Cerebellar nuclear complex (tissue), 1 donor: ENCODE measurements around the gene CADM4.
"Not testable (repeated sequence)": the region's sequence is repeated elsewhere in the genome, so short reads cannot be mapped to it uniquely, and the experiment has no call there.

Experiments
- DNase-seq, 2 experiments: peaks; one replicate each; lab custom pipeline; 2025; lab: John Stamatoyannopoulos, UW

CADM4 gene, protein sequence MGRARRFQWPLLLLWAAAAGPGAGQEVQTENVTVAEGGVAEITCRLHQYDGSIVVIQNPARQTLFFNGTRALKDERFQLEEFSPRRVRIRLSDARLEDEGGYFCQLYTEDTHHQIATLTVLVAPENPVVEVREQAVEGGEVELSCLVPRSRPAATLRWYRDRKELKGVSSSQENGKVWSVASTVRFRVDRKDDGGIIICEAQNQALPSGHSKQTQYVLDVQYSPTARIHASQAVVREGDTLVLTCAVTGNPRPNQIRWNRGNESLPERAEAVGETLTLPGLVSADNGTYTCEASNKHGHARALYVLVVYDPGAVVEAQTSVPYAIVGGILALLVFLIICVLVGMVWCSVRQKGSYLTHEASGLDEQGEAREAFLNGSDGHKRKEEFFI

DNA sequence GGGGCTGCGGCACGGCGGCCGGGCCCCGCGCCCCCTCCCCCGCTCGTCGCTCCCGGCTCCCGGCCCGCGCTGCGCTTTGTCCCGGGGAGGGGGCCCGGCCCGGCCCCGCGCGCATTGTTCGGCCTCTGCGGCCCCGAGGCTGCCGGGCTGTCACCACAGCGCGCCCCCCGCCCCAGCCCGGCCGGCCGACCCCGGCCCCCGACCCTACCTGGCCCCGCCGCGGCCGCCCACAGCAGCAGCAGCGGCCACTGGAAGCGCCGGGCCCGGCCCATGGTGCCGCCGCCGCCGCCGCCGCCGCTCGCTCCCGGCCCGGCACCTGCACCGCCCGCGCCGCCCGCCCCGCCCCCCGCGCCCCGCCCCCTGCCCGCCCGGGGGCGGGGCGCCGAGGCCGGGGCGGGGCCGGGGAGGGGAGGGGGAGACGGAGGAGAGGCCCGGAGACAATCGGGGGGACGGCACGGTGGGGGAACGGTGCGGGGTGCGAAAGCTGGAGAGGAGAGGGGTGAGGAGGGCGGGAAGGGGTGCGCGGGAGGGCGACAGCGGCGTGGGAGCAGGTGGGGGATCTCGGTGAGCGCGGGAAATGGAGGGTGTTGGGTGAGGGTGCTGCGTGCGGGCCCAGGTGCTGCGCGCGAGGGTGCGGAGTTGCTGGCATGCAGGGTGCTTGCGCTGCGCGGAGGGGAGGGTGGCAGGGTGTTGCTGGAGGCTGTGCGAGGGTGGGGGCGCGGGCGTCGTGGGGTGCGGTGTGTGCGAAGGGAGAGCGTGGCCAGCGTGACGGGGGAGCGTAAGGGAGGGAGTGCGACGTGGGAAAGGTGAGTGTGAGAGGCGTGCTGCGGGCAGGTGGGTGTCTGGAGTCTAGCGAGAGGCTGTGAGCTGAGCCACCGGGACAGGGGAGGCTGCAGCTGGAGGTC, at the start of gene CADM4:
Gene CADM4, minus strand, starts transcription at position 332 of the 905 bp plus-strand sequence. Its CDS starts 60 bp downstream, at position 272.
- no peak for DNase-seq

DNA sequence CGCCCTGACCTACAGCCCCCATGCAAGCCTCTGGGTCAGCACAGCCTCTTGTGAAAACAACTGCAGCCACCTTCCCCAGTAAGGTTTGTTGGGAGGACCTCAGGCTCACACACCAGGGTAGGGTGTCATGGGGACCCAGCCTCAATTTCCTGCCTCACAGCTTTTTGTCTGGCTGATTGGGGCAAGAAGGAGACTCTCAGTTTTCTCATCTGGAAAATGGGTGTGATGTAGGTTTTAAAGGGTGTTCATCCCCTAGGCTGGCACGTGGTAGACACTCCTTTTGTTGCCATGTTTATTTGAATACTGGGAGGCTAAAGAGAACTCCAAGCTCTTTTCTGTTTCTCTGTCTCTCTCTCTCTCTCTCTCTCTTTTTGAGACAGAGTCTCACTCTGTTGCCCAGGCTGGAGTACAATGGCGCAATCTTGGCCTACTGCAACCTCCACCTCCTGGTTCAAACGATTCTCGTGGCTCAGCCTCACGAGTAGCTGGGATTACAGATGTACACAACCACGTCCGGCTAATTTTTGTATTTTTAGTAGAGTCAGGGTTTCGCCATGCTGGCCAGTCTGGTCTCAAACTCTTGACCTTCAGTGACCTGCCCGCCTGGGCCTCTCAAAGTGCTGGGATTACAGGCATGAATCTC, 48.5 kb upstream of the CADM4 start:
- no peak for DNase-seq

DNA sequence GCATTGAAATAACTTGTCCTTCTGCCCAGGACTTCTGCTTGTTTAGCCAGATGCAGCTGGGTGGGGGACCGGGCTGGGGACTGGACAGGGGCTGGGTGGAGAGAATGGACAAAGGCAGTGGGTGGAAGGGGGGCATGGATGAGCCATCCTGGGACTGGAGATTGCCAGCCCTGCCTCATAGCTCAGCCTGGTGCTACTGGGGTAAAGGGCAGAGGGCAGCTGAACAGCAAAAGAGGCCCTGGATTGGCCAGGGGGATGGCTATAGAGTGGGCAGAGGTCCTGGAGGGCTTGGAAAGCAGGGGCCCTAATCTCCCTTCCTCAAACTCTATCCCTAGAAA, 48.0 kb upstream of the CADM4 start:
- no peak for DNase-seq

DNA sequence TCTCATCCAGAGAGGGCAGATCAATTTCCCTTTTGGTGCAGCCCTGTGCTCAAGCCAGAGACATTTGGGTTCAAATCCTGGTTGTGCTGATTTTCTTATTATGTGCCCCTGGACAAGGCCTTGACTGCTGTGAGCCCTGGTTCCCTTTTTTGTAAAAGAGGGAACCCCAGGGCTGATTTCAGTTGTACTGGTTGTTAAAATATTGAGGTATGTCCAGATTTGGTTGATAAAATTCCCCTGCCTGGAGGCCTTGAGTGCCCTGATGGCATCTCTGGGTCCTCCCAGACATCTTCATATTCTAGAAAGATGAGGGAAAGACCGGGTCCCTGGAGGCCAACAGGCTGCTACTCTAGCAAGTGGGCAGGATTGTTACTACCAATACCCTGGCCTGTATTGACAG, 44.7 kb upstream of the CADM4 start:
- DNase-seq, result no peak

DNA sequence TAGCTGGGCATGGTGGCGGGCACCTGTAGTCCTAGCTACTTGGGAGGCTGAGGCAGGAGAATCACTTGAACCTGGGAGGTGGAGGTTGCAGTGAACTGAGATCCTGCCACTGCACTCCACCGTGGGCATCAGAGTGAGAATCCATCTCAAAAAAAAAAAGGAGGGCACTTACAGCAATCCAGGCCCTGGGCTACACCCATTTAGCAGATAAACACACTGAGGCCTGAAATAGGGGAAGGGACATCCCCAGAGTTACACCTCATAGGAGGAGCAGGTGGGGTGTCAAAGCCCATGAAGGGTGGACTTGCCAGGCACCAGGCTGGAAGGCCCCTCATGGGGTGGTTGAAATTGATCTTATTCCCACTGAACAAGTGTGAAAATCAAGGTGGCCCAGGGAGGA, 44.3 kb upstream of the CADM4 start:
- DNase-seq, result no peak

DNA sequence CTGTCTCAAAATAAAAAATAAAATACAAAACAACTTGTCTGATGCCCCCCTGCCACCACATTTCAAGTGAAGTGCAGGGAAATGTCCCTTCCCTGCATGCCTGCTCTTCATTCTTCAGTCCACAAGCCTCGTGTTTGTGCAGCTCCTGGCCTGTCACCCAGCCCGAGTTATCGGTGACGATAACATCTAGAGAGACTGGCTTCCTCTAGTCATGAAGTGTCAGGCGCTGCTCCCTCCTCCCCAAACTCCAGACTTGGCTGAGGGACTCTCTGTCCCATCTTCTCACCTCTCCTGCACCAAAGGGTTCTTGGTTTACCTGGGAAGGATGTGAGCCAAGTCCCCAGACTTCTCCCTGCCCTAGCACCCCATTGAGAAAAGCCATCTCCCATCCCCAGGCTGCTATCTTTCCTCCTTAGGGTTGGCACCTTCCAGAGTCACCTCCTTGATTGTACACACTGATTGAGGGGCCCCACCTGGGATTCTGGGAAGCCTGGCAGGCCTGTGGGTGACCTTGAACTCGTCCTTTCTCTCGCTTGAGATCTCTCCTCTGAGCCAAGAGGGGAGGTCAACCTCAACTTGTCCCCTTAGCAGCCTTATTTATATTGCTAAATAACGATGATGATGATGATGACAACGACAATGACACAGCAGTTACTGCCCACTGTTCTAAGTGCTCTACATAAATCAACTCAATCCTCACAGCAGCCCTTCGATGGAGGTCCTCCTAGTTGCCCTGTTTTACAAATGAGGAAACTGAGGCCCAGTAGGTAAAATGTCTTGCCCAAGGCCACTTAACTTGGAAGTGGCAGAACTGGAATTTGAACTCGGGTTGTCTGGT, 43.4 kb upstream of the CADM4 start:
- DNase-seq, result no peak

DNA sequence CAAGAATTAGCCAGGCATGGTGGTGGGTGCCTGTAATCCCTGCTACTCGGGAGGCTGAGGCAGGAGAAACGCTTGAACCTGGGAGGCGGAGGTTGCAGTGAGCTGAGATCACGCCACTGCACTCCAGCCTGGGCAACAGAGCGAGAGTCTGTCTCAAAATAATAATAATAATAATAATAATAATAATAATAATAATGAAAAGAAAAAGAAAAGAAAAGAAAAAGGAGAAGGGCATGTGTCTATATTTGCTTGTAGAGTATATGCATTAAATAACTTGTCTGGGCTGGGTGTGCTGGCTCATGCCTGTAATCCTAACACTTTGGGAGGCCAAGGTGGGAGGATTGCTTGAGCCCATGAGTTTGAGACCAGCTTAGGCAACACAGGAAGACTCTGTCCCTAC, 42.6 kb upstream of the CADM4 start:
- not testable (repeated sequence) for DNase-seq

DNA sequence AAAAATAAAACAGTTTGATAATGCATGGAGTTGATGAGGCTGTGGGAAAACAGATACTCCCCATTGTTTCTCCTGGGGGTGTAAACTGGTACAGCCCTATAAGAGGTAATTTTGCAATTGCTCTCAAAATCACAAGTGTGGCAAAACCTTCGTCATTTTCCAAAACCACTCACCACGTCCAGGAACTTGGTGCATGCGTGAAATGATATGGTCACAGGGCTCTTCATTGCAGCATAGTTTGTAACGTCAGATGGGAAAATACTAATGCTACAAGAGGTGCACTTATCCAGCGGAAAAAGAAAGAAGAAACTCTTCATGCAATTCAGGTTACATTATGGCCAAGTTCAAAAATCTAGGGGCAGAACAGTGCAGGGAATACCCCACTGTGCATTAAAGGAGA, 42.2 kb upstream of the CADM4 start:
- no peak for DNase-seq

DNA sequence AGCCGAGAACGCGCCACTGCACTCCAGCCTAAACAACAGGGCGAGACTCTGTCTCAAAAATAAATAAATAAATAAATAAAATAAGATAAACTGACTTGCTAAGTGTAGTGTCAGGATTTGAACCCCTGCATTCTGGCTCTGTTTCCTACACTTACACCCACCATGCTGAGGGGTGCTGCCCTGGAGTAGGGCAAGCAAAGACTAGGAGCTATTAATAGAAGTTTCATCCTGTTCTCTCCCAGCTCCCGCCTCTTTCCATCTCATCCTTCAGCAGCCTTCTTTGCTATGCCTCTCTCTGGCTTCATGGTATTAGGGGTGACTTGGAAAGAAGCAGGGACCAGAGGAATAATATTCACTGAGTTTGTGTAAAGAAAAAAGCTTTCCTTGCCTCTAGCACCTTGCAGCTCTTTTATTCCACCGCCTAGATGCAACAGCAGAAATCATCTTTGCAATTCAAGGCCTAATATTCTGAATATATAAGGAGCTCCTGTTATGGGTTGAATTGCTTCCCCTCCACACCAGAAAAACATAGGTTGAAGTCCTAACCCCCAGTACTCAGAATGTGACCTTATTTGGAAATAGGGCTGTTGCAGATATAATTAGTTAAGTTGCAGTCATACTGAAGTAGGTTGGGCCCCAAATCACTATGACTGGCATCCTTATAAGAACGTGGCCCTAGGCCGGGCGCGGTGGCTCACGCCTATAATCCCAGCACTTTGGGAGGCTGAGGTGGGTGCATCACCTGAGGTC, 39.0 kb upstream of the CADM4 start:
- no peak for DNase-seq

DNA sequence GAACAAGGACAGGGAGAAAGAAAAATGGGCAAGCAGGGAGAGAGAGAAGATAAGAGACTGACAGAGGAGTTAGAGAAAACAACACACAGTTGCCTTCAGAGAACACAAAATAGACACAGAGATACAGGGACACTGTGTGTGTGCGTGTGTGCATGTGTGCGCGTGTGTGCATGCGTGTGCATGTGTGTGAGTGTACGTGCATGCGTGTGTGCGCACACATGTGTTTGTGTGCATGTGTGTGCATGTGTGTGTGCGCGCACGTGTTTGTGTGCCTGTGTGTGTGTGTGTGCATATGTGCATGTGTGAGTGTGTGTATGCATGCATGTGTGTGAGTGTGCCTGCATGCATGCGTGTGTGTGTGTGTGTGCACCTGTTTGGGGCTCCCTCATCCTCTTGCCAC, 36.3 kb upstream of the CADM4 start:
- DNase-seq, result no peak

DNA sequence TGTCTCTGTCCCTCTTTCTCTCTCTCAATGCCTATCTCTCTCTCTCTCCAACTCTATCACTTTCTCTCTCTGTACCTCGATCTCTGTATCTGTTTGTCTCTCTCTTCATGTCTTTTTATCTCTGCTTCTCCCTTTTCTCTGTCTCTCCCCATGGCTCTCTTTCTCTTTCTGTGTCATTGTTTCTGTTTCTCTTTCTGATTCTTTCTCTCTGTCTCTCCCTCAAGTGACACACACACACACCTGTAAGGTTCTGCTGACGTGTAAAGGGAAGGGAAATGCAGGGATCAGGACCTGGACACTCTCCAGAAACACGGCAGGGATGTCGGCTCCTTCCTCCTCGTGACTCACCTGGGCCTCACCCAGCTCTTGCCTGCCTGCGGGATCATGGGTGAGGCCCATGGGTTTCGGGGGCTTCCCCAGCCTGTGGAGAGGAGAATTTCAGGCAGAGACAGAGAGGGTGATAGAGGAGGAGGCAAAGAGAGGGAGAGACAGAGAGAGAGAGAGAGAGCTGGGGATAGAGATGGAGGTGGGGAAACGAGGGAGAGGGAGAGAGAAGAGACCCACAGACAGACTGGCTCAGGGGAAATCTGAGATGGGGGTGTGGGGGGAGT, 35.7 kb upstream of the CADM4 start:
- no peak for DNase-seq

DNA sequence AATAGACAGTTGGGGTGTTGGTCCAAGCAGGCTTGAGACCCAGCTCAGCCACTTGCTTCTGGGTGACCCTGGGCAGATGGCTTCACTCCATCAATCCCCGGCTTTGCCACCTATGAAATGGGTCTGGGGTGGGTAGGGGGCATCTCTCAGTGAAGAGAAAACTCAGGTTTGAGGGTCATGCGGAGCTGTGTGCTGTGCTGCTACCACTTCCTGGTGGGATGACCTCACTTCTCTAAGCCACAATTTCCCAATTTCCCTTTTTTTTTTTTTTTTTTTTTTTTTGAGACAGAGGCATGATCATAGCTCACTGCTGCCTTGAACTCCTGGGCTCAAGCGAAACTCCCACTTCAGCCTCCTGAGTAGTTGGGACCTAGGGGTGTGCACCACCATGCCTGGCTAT, 34.9 kb upstream of the CADM4 start:
- DNase-seq, result no peak

DNA sequence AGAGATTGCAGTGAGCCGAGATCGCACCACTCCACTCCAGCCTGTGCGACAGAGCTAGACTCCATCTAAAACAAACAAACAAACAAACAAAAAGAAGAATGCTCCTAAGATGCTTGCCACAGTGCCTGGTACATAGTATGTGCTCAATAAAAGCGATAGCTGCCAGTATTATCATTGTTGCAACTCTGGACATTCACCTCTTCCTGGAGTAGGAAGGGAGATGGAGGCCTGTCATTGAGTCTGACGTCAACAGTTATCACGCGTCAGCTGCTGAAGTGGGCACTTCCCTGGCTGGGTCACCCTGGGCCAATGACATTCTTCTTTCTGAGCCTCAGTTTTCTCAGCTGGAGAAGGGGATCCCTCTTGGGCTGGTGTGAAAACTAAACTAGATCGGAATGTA, 34.5 kb upstream of the CADM4 start:
- no peak for DNase-seq

DNA sequence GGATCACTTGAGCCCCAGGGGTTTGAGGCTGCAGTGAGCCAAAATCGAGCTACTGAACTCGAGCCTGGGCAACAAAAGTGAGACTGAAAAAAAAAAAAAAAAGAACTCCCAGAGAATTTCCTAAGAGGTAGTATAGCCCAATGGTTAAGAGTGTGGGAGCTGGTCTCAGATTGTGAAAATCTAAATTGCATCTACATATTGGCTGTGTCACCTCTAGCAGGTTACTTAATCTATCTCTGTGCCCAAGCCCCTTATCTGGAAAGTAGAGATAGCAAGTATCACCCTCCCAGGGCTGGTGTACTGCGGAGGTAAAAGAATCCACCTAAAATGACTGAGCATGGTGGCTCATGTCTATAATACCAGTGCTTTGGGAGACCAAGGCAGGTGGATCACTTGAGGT, 34.0 kb upstream of the CADM4 start:
- DNase-seq, result no peak

DNA sequence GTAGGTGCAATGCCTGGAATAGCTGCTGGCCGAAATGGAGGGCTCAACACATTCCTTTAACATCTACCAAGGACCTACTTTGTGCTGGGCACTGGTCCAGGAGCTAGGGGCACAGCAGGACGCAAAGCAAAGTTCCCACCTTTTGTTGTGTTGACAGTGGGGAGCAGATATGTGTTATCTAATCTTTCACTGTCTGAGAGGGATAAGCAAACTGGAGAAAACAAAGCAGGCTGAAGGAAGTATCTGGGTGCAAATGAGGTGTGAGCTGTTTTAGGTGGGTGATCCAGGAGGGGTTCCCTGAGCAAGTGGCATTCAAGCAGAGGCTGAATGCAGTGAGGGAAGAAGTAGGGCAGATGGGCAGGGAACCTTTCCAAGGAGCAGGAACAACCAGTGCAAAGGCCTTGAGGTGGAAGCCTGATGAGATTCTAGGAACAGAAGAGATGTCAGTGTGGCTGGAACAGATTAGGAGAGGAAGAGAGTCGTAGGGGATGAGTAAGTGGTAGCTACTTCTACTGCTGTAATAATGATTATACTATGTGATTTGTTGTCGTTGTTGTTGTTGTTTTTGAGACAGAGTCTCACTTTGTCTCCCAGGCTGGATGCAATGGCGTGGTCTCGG, 32.5 kb upstream of the CADM4 start:
- DNase-seq, result no peak

DNA sequence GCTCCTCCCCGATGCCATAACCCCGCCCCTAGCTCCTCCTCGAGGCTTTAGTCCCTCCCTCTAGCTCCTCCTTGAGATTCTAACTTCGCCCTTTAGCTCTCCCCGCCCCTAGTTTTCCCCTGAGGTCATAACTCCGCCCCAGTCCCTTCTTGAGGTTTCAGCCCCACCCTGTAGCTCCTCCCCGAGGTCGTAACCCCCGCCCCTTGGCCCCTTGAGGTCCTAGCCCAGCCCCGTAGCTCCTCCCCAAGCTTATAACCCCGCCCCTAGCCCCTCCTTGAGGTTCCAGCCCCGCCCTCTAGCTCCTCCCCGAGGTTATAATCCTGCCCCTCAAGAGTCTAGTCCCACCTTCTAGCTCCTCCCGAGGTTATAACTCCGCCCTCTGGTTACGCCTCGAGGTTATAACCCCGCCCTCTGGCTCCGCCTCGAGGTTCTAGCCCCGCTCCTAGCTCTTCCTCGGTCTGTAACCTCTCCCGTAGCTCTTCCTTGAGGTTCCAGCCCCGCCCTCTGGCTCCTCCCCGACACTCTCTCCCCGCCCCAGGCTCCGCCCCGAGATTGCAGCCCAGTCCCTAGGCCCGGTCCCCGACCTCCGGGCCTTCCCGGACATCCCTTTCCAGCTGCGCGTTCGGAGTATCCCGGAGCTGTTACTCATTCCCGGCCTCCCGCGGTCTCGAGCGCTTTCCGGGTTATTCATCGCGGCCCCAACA, 28.9 kb upstream of the CADM4 start:
- peak; percentile 79 to 83 for DNase-seq

DNA sequence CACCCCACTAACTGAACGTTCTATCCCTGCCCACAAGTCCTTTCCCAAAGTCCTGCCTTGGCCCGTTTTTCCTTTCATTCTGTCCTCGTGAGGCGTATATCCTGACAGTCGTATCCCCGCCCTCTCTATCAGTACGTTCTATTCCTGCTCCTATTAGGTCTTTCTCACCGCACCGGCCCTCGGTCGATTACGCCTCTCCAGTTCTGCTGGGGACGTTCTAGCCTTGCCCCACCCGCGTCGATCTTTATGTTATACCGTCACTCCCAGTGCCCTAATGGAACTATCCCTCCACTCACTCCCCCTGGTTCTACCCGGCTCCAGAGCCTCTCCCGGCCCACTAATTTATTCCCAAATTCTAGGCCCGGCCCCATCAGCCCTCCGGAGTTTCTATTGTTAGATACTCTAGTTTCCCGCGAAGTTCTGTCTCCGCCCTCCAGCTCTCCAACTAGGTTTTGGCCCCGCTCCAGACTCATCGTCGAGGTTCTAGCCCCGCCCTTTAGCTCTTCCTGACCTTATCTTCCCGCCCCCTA, 28.3 kb upstream of the CADM4 start:
- no peak for DNase-seq

DNA sequence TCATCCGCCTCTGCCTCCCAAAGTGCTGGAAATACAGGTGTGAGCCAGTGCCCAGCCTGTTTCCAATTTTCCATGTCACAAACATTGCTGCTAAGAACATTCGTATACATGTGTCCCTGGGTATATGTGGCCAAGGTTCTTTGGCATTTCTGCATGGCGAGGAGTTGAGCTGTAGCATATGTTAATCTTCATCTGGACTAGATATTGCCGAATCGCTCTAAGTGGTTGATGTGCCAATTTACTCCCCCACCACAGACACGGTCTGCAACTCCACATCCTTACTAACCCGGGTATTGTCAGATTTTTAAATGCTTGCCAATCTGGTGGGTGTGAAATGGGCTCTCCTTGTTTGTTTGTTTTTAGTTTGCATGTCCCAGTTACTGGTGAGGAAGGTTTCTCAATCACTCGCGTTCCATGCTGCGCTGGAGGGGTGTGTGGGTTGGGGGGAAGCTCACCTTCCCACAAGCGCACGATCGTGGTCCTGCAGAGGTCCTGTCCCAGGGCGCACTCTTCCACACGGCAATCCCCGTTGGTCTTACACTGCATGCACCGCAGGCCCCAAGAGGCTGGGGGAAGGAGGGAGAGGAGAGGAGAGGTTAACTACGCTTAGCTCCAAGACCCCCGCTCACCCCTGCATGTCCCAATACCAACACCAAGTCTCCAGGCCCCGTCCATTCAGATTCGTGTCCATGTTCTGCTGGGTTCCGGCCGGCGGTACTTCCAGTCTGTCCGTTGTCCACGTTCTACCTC, 27.7 kb upstream of the CADM4 start:
- no peak for DNase-seq

DNA sequence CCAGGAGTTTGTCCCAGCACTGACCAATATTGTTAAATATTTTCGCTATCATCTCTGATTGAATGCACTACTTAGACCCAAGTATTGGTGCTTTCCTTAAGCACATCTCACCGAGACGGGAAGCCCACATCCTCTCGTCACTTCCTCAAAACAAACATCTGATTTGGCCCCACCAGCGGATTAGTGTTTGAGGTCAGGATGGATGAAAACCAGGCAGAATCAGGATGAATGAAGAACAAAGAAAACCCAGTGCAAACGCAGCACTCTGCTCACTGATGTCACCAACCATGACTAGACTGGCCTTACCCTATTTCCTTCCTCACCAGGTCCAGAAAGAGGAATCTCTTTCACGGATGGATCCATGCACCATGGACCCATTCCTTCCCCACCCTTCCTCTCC, 24.4 kb upstream of the CADM4 start:
- DNase-seq, result no peak
